Activated effector memory CD4-positive, alpha-beta T cell treated with anti-CD3 and anti-CD28 coated beads, Interleukin-2, amount 50 U/mL, for 16 hours (primary cell): ENCODE data around the gene MANBA.
"Not testable (repeated sequence)": the region's sequence is repeated elsewhere in the genome, so short reads cannot be mapped to it uniquely, and the experiment has no call there.

ENCODE experiments used
- DNase-seq: peaks from one replicate; pipeline ENCODE4 v3.0.0-alpha.2; 2020

Gene MANBA

GRCh38 chr4:102718833-102719575 is 41.8 kb downstream of the MANBA start:
- not testable (repeated sequence) for DNase-seq

GRCh38 chr4:102717448-102718092 is 43.2 kb downstream of the MANBA start:
- DNase-seq = no peak

- DNase-seq = no peak
Observed at GRCh38 chr4:102715057-102715456, 45.7 kb downstream of the MANBA start.

GRCh38 chr4:102713774-102714173 is 47.0 kb downstream of the MANBA start:
- not testable (repeated sequence) for DNase-seq

GRCh38 chr4:102713096-102713495 is 47.7 kb downstream of the MANBA start:
- DNase-seq = no peak

- no peak for DNase-seq
Observed at GRCh38 chr4:102710986-102711385, 49.8 kb downstream of the MANBA start.

GRCh38 chr4:102709060-102709459 is 51.7 kb downstream of the MANBA start:
- DNase-seq = not testable (repeated sequence)

GRCh38 chr4:102707150-102707549 is 53.6 kb downstream of the MANBA start:
- DNase-seq = no peak

- no peak for DNase-seq
Observed at GRCh38 chr4:102705391-102705935, 55.3 kb downstream of the MANBA start.

- DNase-seq = no peak
Observed at GRCh38 chr4:102696758-102697157, 64.0 kb downstream of the MANBA start.

GRCh38 chr4:102694791-102695190 is 66.0 kb downstream of the MANBA start:
- no peak for DNase-seq

GRCh38 chr4:102693861-102694260 is 66.9 kb downstream of the MANBA start:
- no peak for DNase-seq

GRCh38 chr4:102693262-102693850 is 67.4 kb downstream of the MANBA start:
- no peak for DNase-seq

GRCh38 chr4:102692474-102692873 is 68.3 kb downstream of the MANBA start:
- DNase-seq = no peak

- no peak for DNase-seq
Observed at GRCh38 chr4:102687982-102688433, 72.8 kb downstream of the MANBA start.

GRCh38 chr4:102687373-102687981 is 73.3 kb downstream of the MANBA start:
- no peak for DNase-seq

GRCh38 chr4:102685768-102686167 is 75.0 kb downstream of the MANBA start:
- DNase-seq = no peak

- DNase-seq = no peak
Observed at GRCh38 chr4:102684610-102685052, 76.1 kb downstream of the MANBA start.

GRCh38 chr4:102683881-102684609 is 76.7 kb downstream of the MANBA start:
- no peak for DNase-seq

- no peak for DNase-seq
Observed at GRCh38 chr4:102678695-102679335, 82.0 kb downstream of the MANBA start.

- DNase-seq = no peak
Observed at GRCh38 chr4:102678107-102678506, 82.7 kb downstream of the MANBA start.

- no peak for DNase-seq
Observed at GRCh38 chr4:102675141-102675540, 85.6 kb downstream of the MANBA start.
